Stomach (tissue), 4 donors: ENCODE measurements around the gene GAPVD1.
A peak's percentile ranks its signal among the peaks of the same experiment; 100 is the strongest.

Experiments
- EP300 ChIP-seq: sonication (generic); formaldehyde crosslinking; IDR thresholded peaks from one replicate; pipeline ENCODE4 v1.6.1; 2017; ENCODE audit warnings: antibody characterized with exemption
- POLR2A ChIP-seq, 4 donors: fragments of 450-650 bp; IDR thresholded peaks; one replicate each; pipeline ENCODE4 v1.6.1; 2016; ENCODE audit warnings: antibody characterized with exemption in 4 of 4, control low read depth in 2 of 4, mild to moderate bottlenecking in 1 of 4, moderate library complexity in 1 of 4
- POLR2AphosphoS5 ChIP-seq, 3 donors: sonication (generic); formaldehyde crosslinking; IDR thresholded peaks; one replicate each; pipeline ENCODE4 v1.6.1; 2016; ENCODE audit warnings: antibody characterized with exemption in 3 of 3
- TF ChIP-seq, protein P1 (sequence below), 7 experiments: fragments of 450-650 bp in 4 of 7; fragments of 200-600 bp in 3 of 7; sonication (generic) in 3 of 7; IDR thresholded peaks; one replicate each; pipeline ENCODE4 v1.5.1; 2016 to 2019; ENCODE audit warnings: antibody characterized with exemption in 7 of 7, control low read depth in 2 of 7, mild to moderate bottlenecking in 1 of 7

DNA sequence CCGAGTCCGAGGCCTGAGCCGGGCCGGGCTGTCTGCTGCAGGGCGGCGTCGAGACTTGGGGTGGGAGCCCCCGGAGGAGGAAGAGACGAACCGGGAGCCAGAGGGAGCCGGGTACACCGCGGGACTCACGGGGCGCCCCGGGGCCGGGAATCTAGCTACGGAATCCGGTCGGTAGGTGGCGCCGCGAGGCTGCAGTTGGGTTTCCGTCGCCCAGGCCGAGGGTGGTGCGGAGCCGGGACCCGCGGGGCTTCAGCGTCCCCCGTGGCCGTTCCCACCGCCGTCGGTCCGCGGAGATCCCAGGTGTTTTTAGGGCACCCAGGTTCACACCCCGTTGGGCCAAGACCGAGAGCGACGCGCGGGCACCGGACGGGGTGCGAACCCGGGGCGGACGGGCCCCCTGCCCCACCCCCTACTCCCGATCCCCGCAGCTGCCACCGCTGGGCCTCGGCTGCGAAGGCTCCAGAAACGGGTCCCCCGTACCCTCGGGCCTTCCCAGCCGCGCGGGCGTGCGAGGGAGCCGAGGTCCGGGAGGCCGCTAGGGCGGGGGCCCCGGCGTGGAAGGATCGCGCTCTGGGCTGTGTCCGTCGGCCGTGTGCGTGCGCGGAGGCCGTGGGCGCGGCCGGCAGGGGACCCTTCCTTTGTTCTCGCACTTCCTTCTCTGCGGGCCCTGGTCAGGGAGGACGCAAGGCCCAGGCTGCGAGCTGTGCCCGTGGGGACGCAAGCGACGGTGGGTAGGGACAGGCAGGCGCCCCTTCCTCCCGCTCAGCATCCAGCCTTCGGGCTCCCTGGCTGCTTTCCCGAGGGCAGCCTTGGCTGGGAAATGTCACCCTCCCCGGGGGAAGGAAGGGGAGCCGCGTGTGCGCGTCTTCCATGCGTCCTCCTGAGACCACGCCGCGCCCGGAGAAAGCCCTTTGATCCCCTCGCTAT, 146.6 kb downstream of the GAPVD1 start:
- TF ChIP-seq, protein P1, sequence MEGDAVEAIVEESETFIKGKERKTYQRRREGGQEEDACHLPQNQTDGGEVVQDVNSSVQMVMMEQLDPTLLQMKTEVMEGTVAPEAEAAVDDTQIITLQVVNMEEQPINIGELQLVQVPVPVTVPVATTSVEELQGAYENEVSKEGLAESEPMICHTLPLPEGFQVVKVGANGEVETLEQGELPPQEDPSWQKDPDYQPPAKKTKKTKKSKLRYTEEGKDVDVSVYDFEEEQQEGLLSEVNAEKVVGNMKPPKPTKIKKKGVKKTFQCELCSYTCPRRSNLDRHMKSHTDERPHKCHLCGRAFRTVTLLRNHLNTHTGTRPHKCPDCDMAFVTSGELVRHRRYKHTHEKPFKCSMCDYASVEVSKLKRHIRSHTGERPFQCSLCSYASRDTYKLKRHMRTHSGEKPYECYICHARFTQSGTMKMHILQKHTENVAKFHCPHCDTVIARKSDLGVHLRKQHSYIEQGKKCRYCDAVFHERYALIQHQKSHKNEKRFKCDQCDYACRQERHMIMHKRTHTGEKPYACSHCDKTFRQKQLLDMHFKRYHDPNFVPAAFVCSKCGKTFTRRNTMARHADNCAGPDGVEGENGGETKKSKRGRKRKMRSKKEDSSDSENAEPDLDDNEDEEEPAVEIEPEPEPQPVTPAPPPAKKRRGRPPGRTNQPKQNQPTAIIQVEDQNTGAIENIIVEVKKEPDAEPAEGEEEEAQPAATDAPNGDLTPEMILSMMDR (IDR thresholded peaks at IDR 0.05) = peak in 6 of 7 experiments; percentile 7 to 86 (median 65)
- TF ChIP-seq POLR2AphosphoS5 (IDR thresholded peaks at IDR 0.05) = no peak
- TF ChIP-seq EP300 = no peak
- TF ChIP-seq POLR2A (IDR thresholded peaks at IDR 0.05) = no peak
